Measurements from ENCODE around the gene SDK1.

The SDK1 gene

GRCh38 chr7:3312583-3312982 is 11.5 kb downstream of the SDK1 start:
- Histone ChIP-seq H3K27me3 (ENCODE audit: insufficient read depth, low read depth, severe bottlenecking) (no peaks in the 10 kb centered on the region), H3K27ac (no peak overlapping the region), H3K9me3 (ENCODE audit: severe bottlenecking) (no peaks in the 10 kb centered on the region), H3K36me3 (no peaks in the 10 kb centered on the region), H3K4me3 (ENCODE audit: low read depth, low read length) (no peak overlapping the region)
- no peak for DNase-seq
- TF ChIP-seq CTCF (IDR thresholded peaks at IDR 0.05; ENCODE audit: low read depth, low read length) = no peak

- H3K36me3 ChIP-seq = no peaks in the 10 kb centered on the region
These were observed 17.8 kb downstream of the SDK1 start for GRCh38 chr7:3318874-3319273.

GRCh38 chr7:3321206-3321605 is 20.2 kb downstream of the SDK1 start:
- H3K27ac ChIP-seq = no peak overlapping the region
- no peaks in the 10 kb centered on the region for H3K36me3 ChIP-seq
- TF ChIP-seq CTCF (IDR thresholded peaks at IDR 0.05; ENCODE audit: low read depth, low read length) = no peak
- DNase-seq = no peak
- H3K27me3 ChIP-seq (ENCODE audit: insufficient read depth, low read depth, severe bottlenecking) = no peaks in the 10 kb centered on the region
- H3K9me3 ChIP-seq (ENCODE audit: severe bottlenecking) = no peaks in the 10 kb centered on the region
- no peak overlapping the region for H3K4me3 ChIP-seq (ENCODE audit: low read depth, low read length)

More at GRCh38 chr7:3318874-3319273, 17.8 kb downstream of the SDK1 start:
- Histone ChIP-seq H3K27ac (no peak overlapping the region), H3K9me3 (ENCODE audit: severe bottlenecking) (no peaks in the 10 kb centered on the region), H3K4me3 (ENCODE audit: low read depth, low read length) (no peak overlapping the region), H3K27me3 (ENCODE audit: insufficient read depth, low read depth, severe bottlenecking) (no peaks in the 10 kb centered on the region)
- no peak for DNase-seq
- no peak for TF ChIP-seq CTCF (IDR thresholded peaks at IDR 0.05; ENCODE audit: low read depth, low read length)

DNA sequence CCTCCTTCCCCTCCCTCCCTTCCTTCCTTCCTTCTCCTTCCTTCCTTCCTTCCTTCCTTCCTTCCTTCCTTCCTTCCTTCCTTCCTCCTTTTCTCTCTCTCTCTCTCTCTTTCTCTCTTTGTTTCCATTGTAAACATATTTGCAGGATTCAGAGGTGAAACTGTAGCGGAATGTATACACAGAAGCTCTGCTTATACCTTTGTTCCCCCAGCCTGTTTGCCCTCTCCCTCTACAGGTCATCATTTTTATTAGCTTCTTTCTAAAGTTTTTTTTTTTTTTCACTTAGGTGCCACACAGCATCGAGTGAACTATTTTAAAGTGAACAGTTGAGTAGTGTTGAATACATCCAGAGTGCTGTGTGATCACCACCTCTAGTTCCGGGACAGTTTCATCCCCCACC is 20.7 kb downstream of the SDK1 start:
- Histone ChIP-seq H3K9me3 (ENCODE audit: severe bottlenecking) (no peaks in the 10 kb centered on the region), H3K27ac (no peak overlapping the region), H3K27me3 (ENCODE audit: insufficient read depth, low read depth, severe bottlenecking) (no peaks in the 10 kb centered on the region), H3K36me3 (no peaks in the 10 kb centered on the region), H3K4me3 (ENCODE audit: low read depth, low read length) (no peak overlapping the region)
- no peak for DNase-seq
- no peak for TF ChIP-seq CTCF (IDR thresholded peaks at IDR 0.05; ENCODE audit: low read depth, low read length)

GRCh38 chr7:3326246-3326645 is 25.2 kb downstream of the SDK1 start:
- no peak for TF ChIP-seq CTCF (IDR thresholded peaks at IDR 0.05; ENCODE audit: low read depth, low read length)
- H3K36me3 ChIP-seq = no peaks in the 10 kb centered on the region
- DNase-seq = no peak
- no peaks in the 10 kb centered on the region for H3K9me3 ChIP-seq (ENCODE audit: severe bottlenecking)
- no peaks in the 10 kb centered on the region for H3K27me3 ChIP-seq (ENCODE audit: insufficient read depth, low read depth, severe bottlenecking)
- no peak overlapping the region for H3K27ac ChIP-seq
- no peak overlapping the region for H3K4me3 ChIP-seq (ENCODE audit: low read depth, low read length)

DNA sequence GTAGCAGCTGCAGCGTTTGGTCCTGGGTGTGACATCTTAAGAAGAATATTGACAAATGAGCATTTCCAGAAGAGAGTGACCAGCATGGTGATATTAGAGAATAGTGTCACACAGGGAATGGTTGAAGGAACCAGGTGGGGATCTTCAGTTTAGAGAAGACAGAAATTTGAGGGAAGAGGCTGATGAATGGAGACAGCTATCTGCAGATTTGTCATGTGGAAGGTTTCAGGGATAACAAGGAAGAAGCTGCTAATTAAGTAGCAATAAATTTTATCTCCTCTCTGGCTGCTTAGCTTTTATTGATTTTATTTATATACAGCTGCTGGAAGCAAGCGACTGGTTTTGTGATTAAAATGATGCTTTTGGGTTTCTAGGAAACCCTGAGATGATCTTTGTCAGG is 26.0 kb downstream of the SDK1 start:
- Histone ChIP-seq H3K27ac (no peak overlapping the region), H3K9me3 (ENCODE audit: severe bottlenecking) (no peaks in the 10 kb centered on the region), H3K36me3 (no peaks in the 10 kb centered on the region), H3K27me3 (ENCODE audit: insufficient read depth, low read depth, severe bottlenecking) (no peaks in the 10 kb centered on the region), H3K4me3 (ENCODE audit: low read depth, low read length) (no peak overlapping the region)
- no peak for TF ChIP-seq CTCF (IDR thresholded peaks at IDR 0.05; ENCODE audit: low read depth, low read length)
- no peak for DNase-seq
